SK-N-SH treated with all-trans-retinoic acid at 6 μM for 48 hours (cell line): ENCODE measurements around the gene LYST.

Experiments
- ATAC-seq: fragments of 200-7000 bp; cut with Tn5 transposase; 3 replicates; pipeline ENCODE4 v1.9.1; 2020; ENCODE audit warnings: mild to moderate bottlenecking, moderate library complexity
- ARNTL ChIP-seq: fragments of 450-650 bp; formaldehyde crosslinking; IDR thresholded peaks from 2 replicates; pipeline ENCODE4 v1.5.0; 2020; ENCODE audit warnings: low read depth, mild to moderate bottlenecking, moderate library complexity, borderline replicate concordance
- BACH2 ChIP-seq: fragments of 250-450 bp; sonication (Bioruptor Pico); IDR thresholded peaks from 2 replicates; pipeline ENCODE4 v1.9.0; 2021; ENCODE audit warnings: mild to moderate bottlenecking, borderline replicate concordance
- CREB5 ChIP-seq: fragments of 250-450 bp; sonication (Bioruptor Pico); IDR thresholded peaks from 2 replicates; pipeline ENCODE4 v1.5.1; 2020; ENCODE audit warnings: low read depth, mild to moderate bottlenecking, moderate library complexity
- CSDC2 ChIP-seq: fragments of 250-450 bp; sonication (Bioruptor Pico); IDR thresholded peaks from 2 replicates; pipeline ENCODE4 v1.5.0; 2020; ENCODE audit warnings: mild to moderate bottlenecking, moderate library complexity
- CSRNP3 ChIP-seq: fragments of 250-450 bp; sonication (Bioruptor Pico); IDR thresholded peaks from 2 replicates; pipeline ENCODE4 v1.5.1; 2021; ENCODE audit warnings: mild to moderate bottlenecking, moderate library complexity
- ESRRG ChIP-seq: fragments of 250-450 bp; sonication (Bioruptor Pico); IDR thresholded peaks from 2 replicates; pipeline ENCODE4 v1.6.1; 2021; ENCODE audit warnings: mild to moderate bottlenecking
- ISL1 ChIP-seq: fragments of 250-450 bp; sonication (Bioruptor Pico); IDR thresholded peaks from 2 replicates; pipeline ENCODE4 v2.1.2; 2022; ENCODE audit warnings: mild to moderate bottlenecking, moderate library complexity
- OSR1 ChIP-seq: fragments of 250-450 bp; sonication (Bioruptor Pico); IDR thresholded peaks from 2 replicates; pipeline ENCODE4 v1.8.0; 2022; ENCODE audit warnings: moderate library complexity, mild to moderate bottlenecking, inconsistent platforms
- PATZ1 ChIP-seq: fragments of 250-450 bp; sonication (Bioruptor Pico); IDR thresholded peaks from 2 replicates; pipeline ENCODE4 v1.8.0; 2020; ENCODE audit warnings: mild to moderate bottlenecking, moderate library complexity, borderline replicate concordance
- POU6F1 ChIP-seq: fragments of 250-450 bp; sonication (Bioruptor Pico); IDR thresholded peaks from 2 replicates; pipeline ENCODE4 v1.8.0; 2021; ENCODE audit warnings: low read depth, mild to moderate bottlenecking, moderate library complexity, borderline replicate concordance
- PPARA ChIP-seq: fragments of 250-450 bp; sonication (Bioruptor Pico); IDR thresholded peaks from 2 replicates; pipeline ENCODE4 v1.5.0; 2020; ENCODE audit warnings: mild to moderate bottlenecking, borderline replicate concordance
- RARB ChIP-seq: fragments of 250-450 bp; sonication (Bioruptor Pico); IDR thresholded peaks from 2 replicates; pipeline ENCODE4 v1.8.0; 2021; ENCODE audit warnings: mild to moderate bottlenecking, moderate library complexity
- SNAI2 ChIP-seq: fragments of 250-450 bp; sonication (Bioruptor Pico); IDR thresholded peaks from 2 replicates; pipeline ENCODE4 v1.5.0; 2020; ENCODE audit warnings: mild to moderate bottlenecking, moderate library complexity
- TCF4 ChIP-seq: fragments of 250-450 bp; sonication (Bioruptor Pico); IDR thresholded peaks from 2 replicates; pipeline ENCODE4 v1.8.0; 2021; ENCODE audit warnings: mild to moderate bottlenecking, moderate library complexity, borderline replicate concordance
- TOX ChIP-seq: fragments of 250-450 bp; sonication (Bioruptor Pico); IDR thresholded peaks from 2 replicates; pipeline ENCODE4 v1.8.0; 2021; ENCODE audit warnings: mild to moderate bottlenecking, moderate library complexity, borderline replicate concordance
- TSHZ2 ChIP-seq: fragments of 250-450 bp; sonication (Bioruptor Pico); IDR thresholded peaks from 2 replicates; pipeline ENCODE4 v1.5.0; 2020; ENCODE audit warnings: mild to moderate bottlenecking, moderate library complexity
- ZC3H10 ChIP-seq: fragments of 250-450 bp; sonication (Bioruptor Pico); IDR thresholded peaks from 2 replicates; pipeline ENCODE4 v1.5.1; 2021; ENCODE audit warnings: mild to moderate bottlenecking, moderate library complexity
- ZFP3 ChIP-seq: fragments of 250-450 bp; sonication (Bioruptor Pico); IDR thresholded peaks from 2 replicates; pipeline ENCODE4 v1.5.0; 2020; ENCODE audit warnings: mild to moderate bottlenecking, moderate library complexity
- ZNF565 ChIP-seq: fragments of 450-650 bp; formaldehyde crosslinking; conservative IDR thresholded peaks from 2 replicates; pipeline ENCODE4 v1.5.0; 2020; ENCODE audit warnings: low read depth, mild to moderate bottlenecking, moderate library complexity
- ZNF8 ChIP-seq: fragments of 450-650 bp; formaldehyde crosslinking; IDR thresholded peaks from 2 replicates; pipeline ENCODE4 v1.5.0; 2020; ENCODE audit warnings: mild to moderate bottlenecking, moderate library complexity

Gene LYST

GRCh38 chr1:235806123-235806522 is 60.6 kb downstream of the LYST start:
- ATAC-seq, result no peak
- no peak for TF ChIP-seq ARNTL (CRISPR knock-in tag)
- no peak for TF ChIP-seq TOX
- TF ChIP-seq PPARA, result no peak
- no peak for TF ChIP-seq POU6F1 (CRISPR knock-in tag)
- TF ChIP-seq ESRRG (CRISPR knock-in tag), result no peak
- no peak for TF ChIP-seq TCF4
- TF ChIP-seq OSR1 (CRISPR knock-in tag), result no peak
- no peak for TF ChIP-seq ZNF8
- no peak for TF ChIP-seq RARB (CRISPR knock-in tag)
- no peak for TF ChIP-seq ISL1 (CRISPR knock-in tag)
- no peak for TF ChIP-seq BACH2 (CRISPR knock-in tag)
- no peak for TF ChIP-seq CREB5
- no peak for TF ChIP-seq ZNF565 (CRISPR knock-in tag)

GRCh38 chr1:235802573-235803346 is 63.9 kb downstream of the LYST start:
- no peak for ATAC-seq
- TF ChIP-seq SNAI2 (CRISPR knock-in tag), result no peak
- no peak for TF ChIP-seq OSR1 (CRISPR knock-in tag)
- TF ChIP-seq ZC3H10 (CRISPR knock-in tag), result no peak
- no peak for TF ChIP-seq CSDC2 (CRISPR knock-in tag)
- TF ChIP-seq PPARA, result no peak
- no peak for TF ChIP-seq ARNTL (CRISPR knock-in tag)
- no peak for TF ChIP-seq TCF4
- TF ChIP-seq ISL1 (CRISPR knock-in tag), result no peak
- TF ChIP-seq PATZ1 (CRISPR knock-in tag), result no peak
- no peak for TF ChIP-seq ZNF8
- TF ChIP-seq ESRRG (CRISPR knock-in tag), result no peak
- no peak for TF ChIP-seq TOX

- TF ChIP-seq ZNF565 (CRISPR knock-in tag), result no peak
- no peak for TF ChIP-seq OSR1 (CRISPR knock-in tag)
- TF ChIP-seq RARB (CRISPR knock-in tag), result no peak
- no peak for TF ChIP-seq ZC3H10 (CRISPR knock-in tag)
- no peak for TF ChIP-seq TSHZ2 (CRISPR knock-in tag)
- TF ChIP-seq TCF4, result no peak
- TF ChIP-seq CSRNP3 (CRISPR knock-in tag), result no peak
- no peak for TF ChIP-seq ARNTL (CRISPR knock-in tag)
- TF ChIP-seq TOX, result no peak
- no peak for TF ChIP-seq ZNF8
- no peak for TF ChIP-seq ESRRG (CRISPR knock-in tag)
- TF ChIP-seq ZFP3 (CRISPR knock-in tag), result no peak
- TF ChIP-seq CREB5, result no peak
- no peak for TF ChIP-seq BACH2 (CRISPR knock-in tag)
- TF ChIP-seq ISL1 (CRISPR knock-in tag), result no peak
- no peak for TF ChIP-seq PATZ1 (CRISPR knock-in tag)
- no peak for ATAC-seq
Measured at GRCh38 chr1:235799264-235799663, 67.4 kb downstream of the LYST start.
